HG03571 (cell line): ENCODE data around the gene RPS25.
"Not testable (repeated sequence)": the region's sequence is repeated elsewhere in the genome, so short reads cannot be mapped to it uniquely, and the experiment has no call there.

Source experiments
- ATAC-seq: cut with Tn5 transposase; IDR thresholded peaks from one replicate; pipeline ENCODE4 v1.9.1; 2021; ENCODE audit not compliant: unreplicated experiment

Gene RPS25

GRCh38 chr11:119018074-119018938 lies at the start of gene RPS25, which contains the start of gene TRAPPC4:
Gene RPS25 (minus strand): TSS chr11:119018343. CDS start chr11:119018284, 59 bp downstream.
Gene TRAPPC4 (plus strand): TSS chr11:119018766. CDS start chr11:119018796, 30 bp downstream.
- peak; percentile 84 for ATAC-seq

GRCh38 chr11:119067371-119068222 lies 49.5 kb upstream of the RPS25 start, which contains the start of gene VPS11:
Gene VPS11 (plus strand): TSS chr11:119067818. CDS start chr11:119067824, 6 bp downstream.
- peak; percentile 87 for ATAC-seq

GRCh38 chr11:119065369-119065768 lies 47.2 kb upstream of the RPS25 start:
- ATAC-seq = no peak

DNA sequence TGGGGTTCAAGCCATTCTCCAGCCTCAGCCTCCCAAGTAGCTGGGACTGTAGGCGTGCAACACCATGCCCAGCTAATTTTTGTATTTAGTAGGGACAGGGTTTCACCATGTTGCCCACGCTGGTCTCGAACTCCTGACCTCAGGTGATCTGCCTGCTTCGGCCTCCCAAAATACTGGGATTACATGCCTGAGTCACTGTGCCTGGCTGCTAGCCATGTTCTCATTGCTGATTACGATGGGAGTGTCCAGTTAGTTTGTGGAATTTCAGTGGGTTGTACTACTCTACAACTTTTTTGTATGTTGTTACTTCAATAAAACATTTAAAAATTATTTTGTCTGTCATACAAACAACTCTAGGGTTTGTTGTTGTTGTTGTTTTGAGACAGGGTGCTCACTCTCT lies 44.6 kb upstream of the RPS25 start:
- ATAC-seq = no peak

GRCh38 chr11:119061256-119061655 lies 43.1 kb upstream of the RPS25 start:
- no peak for ATAC-seq

DNA sequence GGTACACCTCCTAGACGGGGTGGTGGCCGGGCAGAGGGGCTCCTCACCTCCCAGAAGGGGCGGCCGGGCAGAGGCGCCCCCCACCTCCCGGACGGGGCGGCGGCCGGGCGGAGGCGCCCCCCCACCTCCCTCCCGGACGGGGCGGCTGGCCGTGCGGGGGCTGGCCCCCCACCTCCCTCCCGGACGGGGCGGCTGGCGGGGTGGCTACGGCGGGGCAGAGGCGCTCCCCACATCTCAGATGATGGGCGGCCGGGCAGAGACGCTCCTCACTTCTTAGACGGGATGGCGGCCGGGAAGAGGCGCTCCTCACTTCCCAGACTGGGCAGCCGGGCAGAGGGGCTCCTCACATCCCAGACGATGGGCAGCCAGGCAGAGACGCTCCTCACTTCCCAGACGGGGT lies 41.0 kb upstream of the RPS25 start:
- ATAC-seq = not testable (repeated sequence)

GRCh38 chr11:119057000-119057769 lies 39.0 kb upstream of the RPS25 start, which contains the start of gene HYOU1:
Gene HYOU1 (minus strand): TSS chr11:119057205. CDS start chr11:119056160, 1,045 bp downstream.
- ATAC-seq = peak; percentile 90

GRCh38 chr11:119056421-119056999 lies 38.4 kb upstream of the RPS25 start:
- ATAC-seq = no peak

DNA sequence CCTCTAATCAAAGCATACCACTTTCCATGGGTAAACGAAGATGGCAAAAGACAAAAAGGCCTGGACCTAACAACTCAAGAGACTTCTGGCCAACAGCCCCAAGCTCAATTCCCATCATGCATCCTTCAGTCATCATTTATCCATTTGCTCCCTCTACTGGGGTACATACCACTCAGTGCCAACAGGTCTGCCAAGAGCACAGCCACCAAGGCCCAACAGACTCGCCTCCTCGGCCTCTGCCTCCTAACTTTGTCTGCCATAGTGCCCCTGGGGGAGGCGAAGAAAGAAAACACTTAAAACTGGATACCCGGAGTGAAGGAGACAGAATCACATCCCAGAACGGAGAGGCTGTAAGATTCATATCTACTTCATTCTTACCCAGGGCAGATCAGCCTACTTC lies 37.8 kb upstream of the RPS25 start:
- no peak for ATAC-seq

DNA sequence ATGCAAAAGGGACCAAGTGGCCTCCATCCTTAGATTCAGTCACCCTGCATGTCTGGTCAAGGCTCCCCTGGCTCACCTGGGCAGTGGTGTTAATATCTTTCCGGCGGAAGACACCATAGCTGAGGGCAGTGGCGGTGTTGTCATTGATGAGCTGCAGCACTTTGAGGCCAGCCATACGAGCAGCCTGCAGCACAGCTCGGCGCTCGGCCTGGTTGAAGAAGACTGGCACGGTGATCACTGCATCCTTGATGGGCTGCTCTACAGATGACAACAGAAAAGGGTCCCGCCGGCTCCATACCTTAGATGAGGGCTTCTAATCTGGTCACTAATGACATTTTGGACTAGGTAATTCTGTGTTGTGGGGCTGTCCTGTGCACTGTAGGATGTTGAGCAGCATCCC lies 36.3 kb upstream of the RPS25 start:
- no peak for ATAC-seq

DNA sequence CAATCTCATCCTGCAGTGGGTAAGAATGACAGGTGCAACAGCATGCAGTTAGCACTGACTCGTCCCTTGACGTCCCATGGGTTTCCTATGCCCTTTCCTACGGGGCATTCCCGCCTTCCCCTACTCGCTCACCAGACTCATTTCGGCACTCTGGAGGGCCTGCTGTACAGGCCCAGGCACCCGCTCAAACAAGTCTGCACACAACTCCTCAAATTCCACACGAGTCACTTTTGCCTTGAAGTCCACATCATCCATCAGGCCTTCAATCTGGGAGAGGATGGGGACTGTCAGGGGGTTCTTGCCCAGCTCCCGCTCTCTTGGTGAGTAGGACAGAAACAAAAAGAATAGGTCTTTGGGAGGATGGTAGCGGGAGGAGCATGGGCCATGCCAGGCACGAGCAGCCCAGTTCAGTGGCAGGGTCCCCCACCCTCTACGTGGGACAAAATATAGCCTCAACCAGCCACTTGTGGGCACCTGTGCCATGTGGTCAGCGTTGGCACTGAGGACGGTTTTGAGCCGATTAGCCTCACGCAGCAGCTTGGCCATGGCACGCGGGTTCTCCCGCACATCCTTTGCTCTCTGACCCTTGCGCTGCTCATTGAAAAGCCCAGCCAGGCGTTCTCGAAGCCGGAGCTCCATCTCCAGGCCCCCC lies 34.1 kb upstream of the RPS25 start:
- ATAC-seq = no peak

DNA sequence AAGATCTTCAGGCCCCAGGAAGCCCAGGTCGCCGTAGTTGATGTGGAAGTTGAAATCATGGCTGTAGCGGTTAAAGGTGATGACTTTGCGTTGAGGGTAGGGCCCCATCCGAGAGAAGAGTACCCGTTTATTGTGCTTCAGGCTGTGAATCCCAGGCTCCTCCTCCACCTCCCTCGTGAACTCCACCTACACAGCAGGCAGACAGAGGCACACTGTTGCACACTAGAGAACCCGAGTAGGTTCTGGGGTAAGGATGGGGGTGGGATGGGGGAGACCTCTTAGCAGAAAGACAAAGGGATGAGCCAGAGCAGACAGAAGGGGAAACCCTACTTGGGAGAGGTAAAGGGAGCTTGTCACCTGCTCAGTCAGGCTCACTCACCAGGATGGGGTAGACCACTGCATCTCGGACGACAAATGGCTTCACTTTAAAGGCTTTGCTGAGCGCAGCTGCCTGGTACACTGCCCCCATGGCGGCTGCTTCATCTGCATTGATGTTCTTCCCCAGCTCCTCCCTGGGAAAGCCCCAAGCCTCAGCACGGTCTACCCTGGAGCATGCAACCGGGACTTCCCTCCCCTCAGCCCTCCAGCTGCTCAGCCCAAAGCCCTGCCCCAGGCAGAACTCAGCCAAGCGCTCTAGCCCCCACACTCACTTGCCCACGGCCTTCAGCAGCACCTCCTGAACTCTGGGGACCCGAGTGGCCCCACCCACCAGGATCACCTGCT lies 33.5 kb upstream of the RPS25 start:
- no peak for ATAC-seq

GRCh38 chr11:119049081-119049480 lies 30.9 kb upstream of the RPS25 start:
- ATAC-seq = no peak

GRCh38 chr11:119048644-119049043 lies 30.5 kb upstream of the RPS25 start:
- ATAC-seq = no peak

DNA sequence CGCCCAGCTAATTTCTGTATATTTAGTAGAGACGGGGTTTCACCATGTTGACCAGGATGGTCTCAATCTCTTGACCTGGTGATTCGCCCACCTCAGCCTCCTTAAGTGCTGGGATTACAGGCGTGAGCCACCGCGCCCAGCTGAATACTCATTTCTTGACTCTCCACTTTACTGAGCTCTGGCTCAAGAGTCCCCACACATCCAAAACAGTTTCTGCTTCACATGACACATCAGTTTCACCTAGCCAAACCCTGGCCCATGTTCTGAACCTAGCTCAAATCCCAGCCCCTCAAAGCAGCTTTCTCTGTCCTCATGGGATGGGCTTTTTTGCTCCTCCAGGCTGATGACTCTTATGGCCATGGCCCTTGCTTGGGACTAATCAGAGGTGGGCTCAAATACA lies 29.1 kb upstream of the RPS25 start:
- no peak for ATAC-seq

DNA sequence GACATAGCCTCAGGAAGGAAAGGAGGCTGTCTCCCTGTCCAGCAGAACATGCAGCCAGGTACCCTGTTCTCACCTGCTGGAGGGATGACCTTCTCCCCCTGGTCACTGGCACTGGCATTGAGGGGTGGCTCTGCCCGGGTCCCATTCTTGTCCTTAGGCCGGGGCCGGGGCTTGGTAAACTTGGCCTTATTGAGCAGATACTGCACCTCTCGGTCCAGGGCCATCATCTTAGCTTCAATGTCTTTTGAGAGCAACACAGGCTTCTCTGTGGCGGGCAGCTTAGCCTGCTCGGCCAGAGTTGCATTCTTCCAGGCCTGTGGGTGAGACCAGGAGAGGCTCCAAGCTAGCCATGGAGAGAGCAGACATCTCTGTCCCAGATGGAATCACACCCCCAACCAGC lies 28.3 kb upstream of the RPS25 start:
- no peak for ATAC-seq

DNA sequence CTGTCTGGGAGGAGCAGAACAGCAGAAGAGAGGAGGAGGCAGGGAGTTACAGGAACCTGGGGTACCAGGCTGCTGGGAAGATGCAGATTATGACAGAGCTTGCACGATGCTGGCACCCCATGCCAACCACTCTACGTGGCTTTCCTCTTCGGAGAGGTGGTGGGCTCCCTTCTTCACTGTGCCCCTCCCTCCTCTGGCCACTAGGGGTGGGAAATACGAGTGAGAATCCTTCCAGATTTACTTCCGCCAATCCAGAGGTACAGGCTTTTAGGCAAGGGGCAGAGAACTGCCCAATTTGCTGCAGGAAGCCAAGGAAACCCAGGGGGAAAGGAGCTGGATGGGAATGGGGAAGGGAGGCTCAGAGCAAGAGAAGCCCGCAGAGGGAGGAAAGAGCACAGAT lies 26.6 kb upstream of the RPS25 start:
- ATAC-seq = no peak

DNA sequence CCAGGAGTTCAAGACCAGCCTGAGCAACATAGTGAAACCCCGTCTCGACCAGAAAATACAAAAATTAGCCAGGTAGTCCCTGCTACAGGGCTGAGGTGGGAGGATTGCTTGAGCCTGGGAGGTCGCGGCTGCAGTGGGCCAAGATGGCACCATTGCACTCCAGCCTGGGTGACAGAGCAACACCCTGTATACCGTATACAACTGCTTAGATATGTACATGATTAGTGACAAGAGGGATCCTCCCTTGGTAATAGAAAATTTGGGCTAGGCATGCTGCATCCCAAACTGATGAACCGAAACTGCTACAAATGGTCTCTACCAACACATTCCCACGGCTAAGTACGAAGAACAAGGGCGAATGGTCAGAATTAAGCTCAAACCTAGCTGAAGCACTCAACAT lies 24.8 kb upstream of the RPS25 start:
- ATAC-seq = no peak

DNA sequence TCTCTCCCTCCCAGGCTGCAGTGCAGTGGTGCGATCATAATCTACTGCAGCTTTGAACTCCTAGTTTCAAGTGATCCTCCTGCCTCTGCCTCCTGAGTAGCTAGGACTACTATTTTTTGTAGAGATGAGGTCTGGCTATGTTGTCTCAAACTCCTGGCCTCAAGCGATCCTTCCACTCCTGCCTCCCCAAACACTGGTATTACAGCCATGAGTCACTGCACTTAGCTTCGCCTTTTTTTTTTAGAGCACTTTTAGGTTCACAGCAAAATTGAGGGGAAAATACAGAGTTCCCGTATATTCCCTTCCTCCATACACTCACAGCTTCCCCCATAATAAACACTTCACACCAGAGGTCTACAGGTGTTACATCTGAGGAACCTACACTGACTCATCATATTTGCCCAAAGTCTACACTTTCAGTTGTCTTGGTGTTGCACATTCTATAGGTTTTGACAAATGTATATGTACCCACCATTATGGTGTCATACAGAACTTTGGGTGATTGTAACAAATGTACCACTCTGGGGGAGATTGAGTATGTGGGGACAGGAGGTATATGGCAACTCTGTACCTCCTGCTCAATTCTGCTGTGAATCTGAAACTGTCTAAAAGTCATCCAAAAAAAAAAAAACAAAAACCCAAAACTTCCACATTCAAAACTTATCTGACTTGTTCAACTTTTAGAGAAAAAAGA lies 23.8 kb upstream of the RPS25 start:
- ATAC-seq = no peak
